ENCODE data around the gene ACOT11. TPM values are rescaled to one million over a fixed set of nuclear protein-coding genes. Genes with fewer than 3 reads are reported as not detected.

ACOT11 gene
- total RNA-seq, 2 experiments from 2014 or later = 0.50 to 0.91 TPM

DNA sequence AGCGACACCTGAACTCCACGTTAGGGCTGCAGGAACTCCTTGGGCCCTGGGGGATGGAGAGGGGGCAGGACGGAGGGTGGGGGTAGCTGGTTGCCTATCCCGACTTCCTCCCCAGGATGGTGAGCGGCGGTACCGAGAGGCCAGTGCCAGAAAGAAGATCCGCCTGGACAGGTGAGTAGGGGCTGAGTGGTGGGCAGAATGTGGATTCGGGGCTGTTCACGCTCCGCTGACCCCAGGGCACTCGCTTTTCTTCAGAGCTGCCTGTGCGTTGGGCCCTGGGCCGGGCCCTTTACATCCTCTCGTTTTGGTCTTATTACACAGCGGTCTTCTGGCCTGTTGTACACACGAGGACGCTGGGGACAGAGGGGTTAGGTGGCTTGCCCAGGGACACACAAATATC lies 54.5 kb downstream of the ACOT11 start:
- ATAC-seq (ENCODE audit: poor library complexity) = no peak
- H3K36me3 Mint-ChIP-seq (ENCODE audit: low read depth) = no peaks in the 10 kb centered on the region
- Histone ChIP-seq H3K4me1 (ENCODE audit: insufficient read depth, low read length) (peaks cover 12% of the 10 kb centered on the region), H3K36me3 (ENCODE audit: insufficient read depth, low read length) (no peaks in the 10 kb centered on the region), H3K9me3 (ENCODE audit: control insufficient read depth in 1 of 2, insufficient read depth in 1 of 2, low read length in 2 of 2) (no peaks in the 10 kb centered on the region), H3K4me3 (ENCODE audit: low read length) (no peak overlapping the region), H3K27me3 (ENCODE audit: control insufficient read depth in 1 of 2, insufficient read depth in 2 of 2, low read length in 2 of 2) (no peaks in the 10 kb centered on the region), H3K27ac (ENCODE audit: low read depth in 1 of 2, low read length in 2 of 2) (no peak overlapping the region)
- TF ChIP-seq, protein P1, sequence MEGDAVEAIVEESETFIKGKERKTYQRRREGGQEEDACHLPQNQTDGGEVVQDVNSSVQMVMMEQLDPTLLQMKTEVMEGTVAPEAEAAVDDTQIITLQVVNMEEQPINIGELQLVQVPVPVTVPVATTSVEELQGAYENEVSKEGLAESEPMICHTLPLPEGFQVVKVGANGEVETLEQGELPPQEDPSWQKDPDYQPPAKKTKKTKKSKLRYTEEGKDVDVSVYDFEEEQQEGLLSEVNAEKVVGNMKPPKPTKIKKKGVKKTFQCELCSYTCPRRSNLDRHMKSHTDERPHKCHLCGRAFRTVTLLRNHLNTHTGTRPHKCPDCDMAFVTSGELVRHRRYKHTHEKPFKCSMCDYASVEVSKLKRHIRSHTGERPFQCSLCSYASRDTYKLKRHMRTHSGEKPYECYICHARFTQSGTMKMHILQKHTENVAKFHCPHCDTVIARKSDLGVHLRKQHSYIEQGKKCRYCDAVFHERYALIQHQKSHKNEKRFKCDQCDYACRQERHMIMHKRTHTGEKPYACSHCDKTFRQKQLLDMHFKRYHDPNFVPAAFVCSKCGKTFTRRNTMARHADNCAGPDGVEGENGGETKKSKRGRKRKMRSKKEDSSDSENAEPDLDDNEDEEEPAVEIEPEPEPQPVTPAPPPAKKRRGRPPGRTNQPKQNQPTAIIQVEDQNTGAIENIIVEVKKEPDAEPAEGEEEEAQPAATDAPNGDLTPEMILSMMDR (IDR thresholded peaks at IDR 0.05) = no peak
- no peak overlapping the region for H3K27ac Mint-ChIP-seq
- no peaks in the 10 kb centered on the region for H3K27me3 Mint-ChIP-seq
- no peaks in the 10 kb centered on the region for H3K9me3 Mint-ChIP-seq
- no peak for DNase-seq
- POLR2A ChIA-PET = no interaction called here
- peaks cover 12% of the 10 kb centered on the region for H3K4me1 Mint-ChIP-seq (ENCODE audit: low read depth)
- H3K4me3 Mint-ChIP-seq = no peak overlapping the region
- intact Hi-C loops (cut with DNase I, micrococcal nuclease) = no loop called here
- CTCF ChIA-PET = no interaction called here

DNA sequence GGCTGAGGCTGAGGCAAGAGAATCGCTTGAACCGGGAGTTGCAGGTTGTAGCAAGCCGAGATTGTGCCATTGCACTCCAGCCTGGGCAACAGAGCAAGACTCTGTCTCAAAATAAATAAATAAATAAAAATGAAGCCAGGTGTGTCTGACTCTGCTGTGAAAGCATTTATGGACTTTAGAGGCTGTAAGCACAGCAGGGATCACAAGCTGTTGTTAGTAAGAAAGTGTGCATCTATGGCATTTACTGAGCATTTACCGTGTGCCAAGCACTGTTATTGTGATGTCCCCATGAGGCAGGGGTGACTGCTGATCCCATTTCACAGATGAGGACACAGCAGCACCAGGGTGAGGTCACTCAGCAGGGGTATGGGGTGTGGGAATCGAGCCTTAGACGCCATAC lies 55.2 kb downstream of the ACOT11 start:
- H3K27me3 ChIP-seq (ENCODE audit: control insufficient read depth in 1 of 2, insufficient read depth in 2 of 2, low read length in 2 of 2) = no peaks in the 10 kb centered on the region
- Mint-ChIP-seq H3K4me1 (ENCODE audit: low read depth) (peaks cover 12% of the 10 kb centered on the region), H3K27me3 (no peaks in the 10 kb centered on the region), H3K9me3 (no peaks in the 10 kb centered on the region), H3K36me3 (ENCODE audit: low read depth) (no peaks in the 10 kb centered on the region), H3K27ac (no peak overlapping the region), H3K4me3 (no peak overlapping the region)
- ChIA-PET CTCF (no interaction called here), POLR2A (no interaction called here)
- ATAC-seq (ENCODE audit: poor library complexity) (no peak), DNase-seq (no peak)
- H3K36me3 ChIP-seq (ENCODE audit: insufficient read depth, low read length) = no peaks in the 10 kb centered on the region
- H3K9me3 ChIP-seq (ENCODE audit: control insufficient read depth in 1 of 2, insufficient read depth in 1 of 2, low read length in 2 of 2) = no peaks in the 10 kb centered on the region
- TF ChIP-seq, protein P1 (IDR thresholded peaks at IDR 0.05) = no peak
- intact Hi-C loops (cut with DNase I, micrococcal nuclease) = no loop called here
- H3K27ac ChIP-seq (ENCODE audit: low read depth in 1 of 2, low read length in 2 of 2) = no peak overlapping the region
- peaks cover 12% of the 10 kb centered on the region for H3K4me1 ChIP-seq (ENCODE audit: insufficient read depth, low read length)
- H3K4me3 ChIP-seq (ENCODE audit: low read length) = no peak overlapping the region

DNA sequence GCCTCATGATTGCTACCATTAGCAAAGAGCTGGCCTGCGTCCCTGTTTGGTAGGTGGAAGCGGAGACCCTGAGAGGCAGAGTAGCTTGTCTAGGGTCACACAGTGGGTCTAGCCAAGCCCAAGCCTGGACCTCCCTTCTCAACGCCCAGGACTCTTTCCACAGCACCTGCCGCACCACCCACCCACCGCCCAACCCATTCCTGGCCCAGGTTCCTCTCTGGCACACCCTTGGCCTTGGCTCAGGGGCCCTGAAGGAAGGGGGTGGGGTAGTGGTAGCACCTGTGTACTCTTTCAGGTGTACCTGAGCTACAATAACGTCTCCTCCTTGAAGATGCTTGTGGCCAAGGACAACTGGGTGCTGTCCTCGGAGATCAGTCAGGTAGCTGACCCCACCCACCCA lies 56.0 kb downstream of the ACOT11 start:
- Histone ChIP-seq H3K36me3 (ENCODE audit: insufficient read depth, low read length) (no peaks in the 10 kb centered on the region), H3K9me3 (ENCODE audit: control insufficient read depth in 1 of 2, insufficient read depth in 1 of 2, low read length in 2 of 2) (no peaks in the 10 kb centered on the region), H3K4me3 (ENCODE audit: low read length) (no peak overlapping the region), H3K27ac (ENCODE audit: low read depth in 1 of 2, low read length in 2 of 2) (no peak overlapping the region), H3K27me3 (ENCODE audit: control insufficient read depth in 1 of 2, insufficient read depth in 2 of 2, low read length in 2 of 2) (no peaks in the 10 kb centered on the region), H3K4me1 (ENCODE audit: insufficient read depth, low read length) (peaks cover 12% of the 10 kb centered on the region)
- ChIA-PET CTCF (no interaction called here), POLR2A (no interaction called here)
- intact Hi-C loops (cut with DNase I, micrococcal nuclease) = no loop called here
- no peaks in the 10 kb centered on the region for H3K9me3 Mint-ChIP-seq
- peak overlapping the region; percentile 18 for H3K27ac Mint-ChIP-seq
- H3K4me3 Mint-ChIP-seq = no peak overlapping the region
- H3K27me3 Mint-ChIP-seq = no peaks in the 10 kb centered on the region
- no peak for ATAC-seq (ENCODE audit: poor library complexity)
- H3K4me1 Mint-ChIP-seq (ENCODE audit: low read depth) = peaks cover 12% of the 10 kb centered on the region
- H3K36me3 Mint-ChIP-seq (ENCODE audit: low read depth) = no peaks in the 10 kb centered on the region
- no peak for DNase-seq
- TF ChIP-seq, protein P1 (IDR thresholded peaks at IDR 0.05) = no peak
